NCI-H2196 treated with DMSO at 0.1 percent for 48 hours (cell line): ENCODE measurements around the gene CACNA1I.

Experiments
- DNase-seq: peaks from one replicate; lab custom pipeline; 2025; ENCODE audit not compliant: unreplicated experiment; lab: John Stamatoyannopoulos, UW

CACNA1I gene

GRCh38 chr22:39646398-39647063, 76.0 kb downstream of the CACNA1I start:
- no peak for DNase-seq

DNA sequence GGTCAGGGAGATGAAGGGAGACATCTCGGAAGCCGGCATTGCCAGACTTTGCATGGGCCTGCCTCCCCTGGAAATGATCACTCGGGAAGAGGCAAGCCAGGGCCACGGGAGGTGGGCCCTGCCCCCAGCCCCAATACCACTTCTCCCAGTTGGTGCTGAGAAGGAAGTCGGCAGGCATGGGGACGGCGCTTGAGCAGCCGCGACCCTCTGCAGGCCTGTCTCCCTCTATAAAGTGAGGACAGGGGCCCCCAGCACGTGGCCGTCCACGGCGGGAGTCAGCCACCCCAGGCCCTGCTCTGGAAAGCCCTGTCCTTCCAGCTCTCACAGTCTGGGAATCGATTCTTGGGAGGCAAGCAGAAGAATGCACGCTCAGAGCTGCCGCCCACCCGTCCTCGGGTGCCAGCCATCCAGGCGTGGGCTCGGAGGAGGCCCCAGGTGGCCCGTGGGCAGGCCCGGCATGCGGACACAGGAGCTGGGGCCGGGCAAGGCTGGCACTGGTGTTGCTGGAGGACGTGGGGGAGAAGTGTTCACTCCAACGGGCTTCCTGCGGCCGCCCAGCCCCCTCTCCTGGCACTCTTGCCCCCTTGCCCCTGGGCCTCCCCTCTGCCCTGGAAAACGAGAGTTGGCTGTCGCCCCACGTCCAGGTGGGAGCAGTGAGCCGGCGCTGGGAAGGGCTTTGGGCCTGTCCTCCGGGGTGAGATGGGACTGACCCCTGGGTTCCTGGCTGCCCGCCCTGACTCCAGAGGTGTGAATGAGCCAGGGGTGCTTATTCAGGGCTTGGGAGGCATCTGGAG, 77.5 kb downstream of the CACNA1I start:
- DNase-seq, result no peak

GRCh38 chr22:39648630-39648950, 78.0 kb downstream of the CACNA1I start:
- DNase-seq, result no peak

DNA sequence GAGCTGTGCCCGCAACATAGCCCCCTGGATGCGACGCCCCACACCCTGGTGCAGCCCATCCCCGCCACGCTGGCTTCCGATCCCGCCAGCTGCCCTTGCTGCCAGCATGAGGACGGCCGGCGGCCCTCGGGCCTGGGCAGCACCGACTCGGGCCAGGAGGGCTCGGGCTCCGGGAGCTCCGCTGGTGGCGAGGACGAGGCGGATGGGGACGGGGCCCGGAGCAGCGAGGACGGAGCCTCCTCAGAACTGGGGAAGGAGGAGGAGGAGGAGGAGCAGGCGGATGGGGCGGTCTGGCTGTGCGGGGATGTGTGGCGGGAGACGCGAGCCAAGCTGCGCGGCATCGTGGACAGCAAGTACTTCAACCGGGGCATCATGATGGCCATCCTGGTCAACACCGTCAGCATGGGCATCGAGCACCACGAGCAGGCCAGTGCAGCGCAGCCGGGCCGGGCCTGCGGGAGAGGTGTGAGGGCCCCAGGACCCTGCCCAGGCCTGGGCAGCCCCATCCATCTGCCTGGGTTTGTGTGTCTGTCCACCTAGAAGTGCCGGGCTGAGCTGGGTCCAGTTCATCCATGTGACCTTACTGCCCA, 79.0 kb downstream of the CACNA1I start:
- no peak for DNase-seq

- DNase-seq, result no peak
These were observed 80.8 kb downstream of the CACNA1I start for GRCh38 chr22:39651053-39651996.

DNA sequence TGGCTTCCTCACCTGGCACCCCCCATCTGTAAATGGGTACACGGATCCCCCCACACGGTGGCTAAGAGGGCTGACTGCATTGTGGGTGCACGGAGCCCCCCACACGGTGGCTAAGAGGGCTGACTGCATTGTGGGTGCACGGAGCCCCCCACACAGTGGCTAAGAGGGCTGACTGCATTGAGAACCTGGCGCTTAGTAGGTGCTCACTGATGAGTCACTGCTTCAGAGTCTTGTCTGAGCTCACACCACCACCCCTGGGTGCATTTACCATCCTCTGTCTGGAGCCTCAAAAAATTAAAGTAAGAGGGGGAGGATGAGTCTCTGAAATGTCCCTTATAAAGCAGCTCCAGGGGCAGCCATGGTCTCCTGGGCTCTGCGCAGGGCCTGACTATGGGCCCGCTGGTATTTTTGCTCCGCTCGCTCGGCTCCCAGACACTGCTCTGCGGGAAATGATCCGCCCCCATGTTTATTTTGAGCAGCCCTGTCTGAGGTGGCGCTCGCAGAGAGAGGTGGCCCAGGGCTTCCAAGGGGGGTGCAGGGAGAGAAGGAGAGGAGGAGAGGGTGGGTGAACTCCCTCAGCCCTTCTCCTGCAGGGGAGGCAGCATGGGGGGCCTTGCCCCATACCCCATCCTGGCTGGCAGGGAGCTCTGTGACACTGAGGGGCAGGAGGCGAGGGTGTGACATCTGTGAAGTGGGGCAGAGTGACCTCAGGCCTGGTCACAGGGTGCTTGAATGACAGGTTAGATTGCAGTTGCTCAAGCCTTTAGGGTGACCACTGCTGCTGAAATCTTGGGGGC, 82.6 kb downstream of the CACNA1I start:
- no peak for DNase-seq

GRCh38 chr22:39653787-39654077, 83.2 kb downstream of the CACNA1I start:
- no peak for DNase-seq

DNA sequence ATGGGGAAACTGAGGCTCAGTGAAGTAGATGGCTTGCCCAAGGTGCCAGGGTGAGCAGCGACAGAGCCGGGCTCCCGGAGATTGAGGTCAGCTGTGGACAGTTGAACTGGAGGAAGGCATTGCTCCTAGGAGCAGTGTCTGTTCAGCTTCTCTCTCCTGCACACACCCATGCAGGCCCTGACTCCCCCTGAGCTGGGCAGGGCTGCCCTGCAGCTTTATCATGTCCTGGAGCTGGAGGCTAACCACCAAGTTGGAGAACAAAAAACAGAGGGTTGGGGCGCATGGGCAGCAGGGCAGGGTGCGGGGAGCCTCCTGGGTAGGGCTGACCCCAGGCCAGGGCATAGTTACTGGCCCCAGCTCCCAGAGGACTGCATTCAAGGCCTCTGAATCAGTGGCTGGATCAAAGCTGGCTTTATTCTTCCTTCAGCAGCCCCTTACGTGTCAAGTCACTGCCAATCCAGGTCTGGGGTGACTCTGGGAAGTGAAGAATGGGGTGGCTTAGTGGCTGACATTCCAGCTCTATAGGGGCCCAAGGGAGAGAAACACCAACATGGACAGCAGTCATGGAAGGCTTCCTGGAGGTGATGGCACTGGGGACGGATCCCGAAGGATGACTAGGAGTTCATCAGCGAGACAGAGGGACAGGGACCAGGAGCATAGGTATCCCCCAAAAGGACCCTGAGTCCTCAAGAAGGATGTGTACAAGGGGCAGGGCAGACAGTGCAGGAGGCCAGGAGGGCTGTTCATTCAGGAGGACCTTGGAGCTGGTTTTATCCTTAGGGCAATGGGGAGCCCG, 83.8 kb downstream of the CACNA1I start:
- DNase-seq, result no peak

GRCh38 chr22:39655004-39655579, 84.5 kb downstream of the CACNA1I start:
- DNase-seq, result no peak

DNA sequence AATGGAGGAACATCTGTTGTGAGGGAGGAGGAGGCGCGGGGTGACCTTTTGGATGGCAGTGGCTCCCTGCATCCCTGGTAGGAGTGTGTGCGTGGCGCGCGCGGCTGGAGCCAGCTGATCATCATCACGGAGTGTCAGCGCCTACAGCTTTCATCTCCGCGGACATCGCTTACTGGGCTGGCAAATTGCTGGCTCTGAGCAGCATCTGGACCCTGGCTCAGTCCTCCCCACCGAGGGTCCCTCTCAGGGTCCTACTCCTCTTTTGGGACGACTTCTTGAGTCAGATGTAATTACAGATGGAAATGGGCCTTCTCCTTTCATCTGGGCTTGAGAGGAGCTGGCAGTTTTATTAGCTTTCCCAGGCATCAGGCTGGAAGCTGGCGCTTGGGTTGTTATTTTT, 85.3 kb downstream of the CACNA1I start:
- no peak for DNase-seq

DNA sequence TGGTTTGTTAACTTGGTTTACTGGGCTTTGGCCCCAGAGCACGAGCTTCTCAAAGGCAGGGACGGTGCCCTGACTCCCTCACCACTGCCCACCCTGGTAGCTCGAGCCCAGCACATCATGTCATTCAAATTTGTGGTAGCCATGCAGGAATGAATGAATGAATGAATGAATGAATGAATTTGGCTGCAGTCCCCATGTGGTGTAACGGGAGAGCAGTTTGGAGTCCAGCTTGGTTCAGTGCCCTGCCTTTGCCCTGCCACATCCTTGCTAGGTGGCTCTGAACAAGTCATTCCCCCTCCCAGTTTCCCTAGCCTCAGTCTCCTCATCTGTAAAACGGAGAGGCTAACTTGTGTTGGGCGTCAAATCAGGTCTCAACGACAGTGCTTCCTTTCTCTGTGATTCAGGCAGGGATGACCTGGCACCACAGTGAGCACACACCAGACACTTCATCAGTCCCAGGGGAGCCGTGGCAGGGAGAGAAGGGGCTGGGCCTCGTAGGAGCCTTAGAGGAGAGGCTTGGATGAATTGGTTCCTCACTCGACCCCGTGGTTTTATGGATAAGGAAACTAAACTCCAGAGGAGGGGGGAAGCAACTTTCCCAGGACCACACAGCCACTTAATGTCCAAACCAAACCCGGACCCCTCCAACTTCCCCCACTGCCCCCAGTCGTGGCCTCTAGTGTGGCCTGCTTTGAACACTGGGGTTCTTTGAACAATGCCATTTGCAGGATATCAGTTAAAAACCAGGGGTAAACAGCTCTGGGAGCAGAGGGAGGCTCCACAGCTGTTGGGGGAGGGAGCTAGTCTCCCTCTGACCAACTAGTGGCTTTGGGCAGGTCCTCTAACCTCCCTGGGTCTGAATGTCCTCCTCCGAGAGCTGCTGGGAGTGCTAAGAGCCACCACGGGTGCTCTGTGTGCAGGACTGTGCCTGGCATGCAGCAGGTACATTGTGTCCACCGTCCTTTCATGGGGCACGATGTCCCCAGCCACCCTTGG, 86.2 kb downstream of the CACNA1I start:
- no peak for DNase-seq

GRCh38 chr22:39658367-39658766, 87.8 kb downstream of the CACNA1I start:
- no peak for DNase-seq

GRCh38 chr22:39658806-39659463, 88.4 kb downstream of the CACNA1I start:
- DNase-seq, result no peak

- DNase-seq, result no peak
These were observed 90.9 kb downstream of the CACNA1I start for GRCh38 chr22:39661501-39661841.

DNA sequence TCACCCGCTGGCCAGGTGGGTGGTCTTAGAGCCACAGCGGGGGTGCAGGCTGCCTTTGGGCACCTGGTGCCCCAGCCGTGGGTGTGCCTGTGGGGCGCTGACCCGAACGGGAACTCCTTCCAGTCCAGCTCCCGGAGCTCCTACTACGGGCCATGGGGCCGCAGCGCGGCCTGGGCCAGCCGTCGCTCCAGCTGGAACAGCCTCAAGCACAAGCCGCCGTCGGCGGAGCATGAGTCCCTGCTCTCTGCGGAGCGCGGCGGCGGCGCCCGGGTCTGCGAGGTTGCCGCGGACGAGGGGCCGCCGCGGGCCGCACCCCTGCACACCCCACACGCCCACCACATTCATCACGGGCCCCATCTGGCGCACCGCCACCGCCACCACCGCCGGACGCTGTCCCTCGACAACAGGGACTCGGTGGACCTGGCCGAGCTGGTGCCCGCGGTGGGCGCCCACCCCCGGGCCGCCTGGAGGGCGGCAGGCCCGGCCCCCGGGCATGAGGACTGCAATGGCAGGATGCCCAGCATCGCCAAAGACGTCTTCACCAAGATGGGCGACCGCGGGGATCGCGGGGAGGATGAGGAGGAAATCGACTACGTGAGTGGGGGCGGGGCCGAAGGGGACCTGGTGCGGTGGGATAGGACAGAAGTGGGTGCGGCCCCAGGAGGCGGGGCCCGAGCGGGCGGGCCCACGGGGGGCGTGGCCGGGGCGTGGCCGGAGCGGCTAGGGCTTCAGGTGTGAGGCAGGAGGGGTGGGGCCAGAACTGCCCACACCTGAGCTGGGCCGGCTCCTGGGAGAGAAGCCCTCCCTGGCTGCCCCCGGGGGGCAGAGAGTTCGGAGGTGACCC, 91.5 kb downstream of the CACNA1I start:
- no peak for DNase-seq

DNA sequence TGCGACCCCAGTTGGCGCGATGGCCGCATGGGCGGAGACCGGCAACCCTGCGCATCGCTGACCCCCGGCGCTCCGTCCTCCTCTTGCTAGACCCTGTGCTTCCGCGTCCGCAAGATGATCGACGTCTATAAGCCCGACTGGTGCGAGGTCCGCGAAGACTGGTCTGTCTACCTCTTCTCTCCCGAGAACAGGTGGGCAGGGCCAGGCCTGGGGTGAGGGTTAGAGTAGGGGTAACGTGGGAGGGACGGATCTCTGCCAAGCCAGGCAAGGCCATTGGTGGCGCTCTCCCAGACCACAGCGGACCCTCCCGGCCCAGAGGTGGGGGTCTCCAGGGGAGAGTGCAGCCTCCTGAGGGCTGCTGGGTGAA, 92.1 kb downstream of the CACNA1I start:
- DNase-seq, result no peak

DNA sequence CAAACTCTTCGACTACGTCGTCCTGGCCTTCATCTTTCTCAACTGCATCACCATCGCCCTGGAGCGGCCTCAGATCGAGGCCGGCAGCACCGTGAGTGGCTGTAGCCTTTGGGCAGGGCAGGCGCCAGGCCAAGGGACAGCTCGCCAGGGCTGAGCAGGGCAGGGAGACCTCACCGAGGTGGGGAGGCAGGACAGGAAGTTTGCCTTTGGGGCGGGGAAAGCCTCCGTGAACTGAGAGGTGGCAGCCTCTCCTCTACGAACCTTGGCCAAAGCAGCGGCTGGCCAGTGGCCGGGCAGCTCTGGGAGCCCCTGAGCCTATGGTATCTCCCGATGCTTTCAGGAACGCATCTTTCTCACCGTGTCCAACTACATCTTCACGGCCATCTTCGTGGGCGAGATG, 93.2 kb downstream of the CACNA1I start:
- peak; percentile 17 for DNase-seq
